ENCODE results near the gene PPP3CA.

The PPP3CA gene

DNA sequence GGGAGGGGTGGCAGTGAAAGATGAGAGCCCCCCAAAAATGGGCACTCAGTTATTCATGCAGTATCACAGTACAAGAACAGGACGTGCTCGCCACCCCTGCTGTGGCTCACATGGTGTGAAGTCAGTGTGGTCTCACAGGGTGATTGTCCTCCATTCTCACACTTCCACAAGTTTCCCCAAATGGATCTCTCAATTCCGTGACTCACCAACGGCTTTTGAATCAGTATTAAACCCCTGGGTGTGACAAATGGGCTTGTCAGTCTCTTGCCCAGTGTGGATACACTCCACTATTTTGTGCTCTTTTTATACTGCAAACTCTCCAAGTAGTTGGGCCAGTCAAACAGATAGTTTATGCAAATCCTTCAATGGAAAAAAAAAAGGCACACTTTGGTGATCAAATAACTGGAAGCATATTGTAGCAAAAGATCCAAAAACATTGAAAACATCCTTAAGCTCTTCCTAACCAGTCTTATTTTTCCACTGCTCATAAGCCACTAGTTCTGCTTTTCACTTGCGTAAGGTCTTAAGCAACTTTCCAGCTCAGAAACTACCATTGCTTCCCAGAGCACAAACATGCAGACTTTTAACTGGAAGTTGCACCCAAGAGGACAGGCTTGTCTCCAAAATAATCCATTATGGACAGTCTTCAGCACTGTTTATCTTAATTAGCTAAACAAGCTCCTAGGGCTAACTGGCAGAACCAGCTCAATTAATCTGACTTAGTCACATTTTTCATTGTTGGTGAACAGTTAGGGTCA is 365.7 kb downstream of the PPP3CA start:
- Histone ChIP-seq H3K9ac (ENCODE audit: low read length) (no peak overlapping the region), H3K36me3 (ENCODE audit: insufficient read depth, low read length) (no peaks in the 10 kb centered on the region), H3K9me3 (ENCODE audit: low read length) (no peaks in the 10 kb centered on the region), H3K27ac (ENCODE audit: low read depth, low read length) (no peak overlapping the region), H3K4me1 (ENCODE audit: insufficient read depth, low read length) (peaks cover 32% of the 10 kb centered on the region), H3K4me3 (ENCODE audit: low read depth in 1 of 2, low read length in 2 of 2) (no peak overlapping the region), H3K27me3 (ENCODE audit: control insufficient read depth in 1 of 2, insufficient read depth in 2 of 2, low read length in 2 of 2) (no peaks in the 10 kb centered on the region)

DNA sequence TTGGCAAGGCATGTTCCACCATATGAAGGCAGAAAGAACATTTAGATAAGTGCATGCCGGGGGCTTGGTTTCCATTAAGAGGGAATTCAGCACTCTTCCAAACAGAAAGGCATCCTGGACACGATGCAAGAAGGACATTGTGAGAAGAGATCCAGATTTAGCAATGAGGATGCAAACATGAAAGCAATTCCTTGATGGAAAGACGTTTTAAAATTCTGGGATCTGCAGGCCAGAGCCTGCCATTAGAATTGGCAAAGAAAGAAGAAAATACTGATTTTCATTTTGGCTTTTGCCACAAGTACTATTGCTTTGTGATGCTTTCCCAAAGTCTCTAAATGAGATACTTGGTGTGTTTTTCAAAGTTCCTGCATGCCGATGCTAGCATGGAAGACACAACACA is 367.6 kb downstream of the PPP3CA start:
- H3K27ac ChIP-seq (ENCODE audit: low read depth, low read length), result no peak overlapping the region
- H3K4me3 ChIP-seq (ENCODE audit: low read depth in 1 of 2, low read length in 2 of 2), result no peak overlapping the region
- H3K36me3 ChIP-seq (ENCODE audit: insufficient read depth, low read length), result no peaks in the 10 kb centered on the region
- no peak overlapping the region for H3K9ac ChIP-seq (ENCODE audit: low read length)
- H3K4me1 ChIP-seq (ENCODE audit: insufficient read depth, low read length), result peaks cover 33% of the 10 kb centered on the region
- no peaks in the 10 kb centered on the region for H3K27me3 ChIP-seq (ENCODE audit: control insufficient read depth in 1 of 2, insufficient read depth in 2 of 2, low read length in 2 of 2)
- H3K9me3 ChIP-seq (ENCODE audit: low read length), result no peaks in the 10 kb centered on the region

DNA sequence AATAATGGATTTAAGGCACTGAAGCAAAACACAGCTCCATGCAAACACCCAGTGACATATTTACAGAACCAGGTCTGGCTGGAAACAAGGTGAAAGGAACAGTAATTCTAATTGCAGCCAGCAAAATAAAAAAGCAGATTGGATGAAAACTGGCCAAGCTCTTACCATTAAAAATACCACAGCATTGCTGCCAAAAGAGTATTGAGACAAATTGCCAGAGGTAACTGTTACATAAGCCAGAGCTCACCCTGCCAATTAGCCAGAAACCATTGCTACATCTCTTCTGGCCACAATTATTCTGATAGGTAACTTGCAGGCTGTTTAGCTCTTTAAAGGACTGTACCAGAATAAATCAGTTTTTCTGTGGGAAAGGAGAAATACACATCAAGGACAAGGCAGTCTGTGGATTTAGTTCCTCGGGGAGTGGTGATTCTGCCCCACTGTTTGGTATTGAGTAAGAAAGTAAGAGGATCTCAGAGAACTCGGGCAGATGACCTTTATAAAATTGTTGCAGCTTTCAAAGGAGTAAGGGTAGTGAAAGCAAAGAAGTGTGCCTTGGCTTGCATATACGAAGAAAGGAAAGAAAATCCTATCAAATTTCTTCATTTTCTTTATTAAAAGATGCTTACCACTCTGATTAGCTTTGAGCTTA is 369.5 kb downstream of the PPP3CA start:
- no peak overlapping the region for H3K4me3 ChIP-seq (ENCODE audit: low read depth in 1 of 2, low read length in 2 of 2)
- H3K27me3 ChIP-seq (ENCODE audit: control insufficient read depth in 1 of 2, insufficient read depth in 2 of 2, low read length in 2 of 2), result no peaks in the 10 kb centered on the region
- H3K27ac ChIP-seq (ENCODE audit: low read depth, low read length), result peak overlapping the region; percentile 17
- H3K9ac ChIP-seq (ENCODE audit: low read length), result no peak overlapping the region
- peaks cover 33% of the 10 kb centered on the region for H3K4me1 ChIP-seq (ENCODE audit: insufficient read depth, low read length)
- no peaks in the 10 kb centered on the region for H3K36me3 ChIP-seq (ENCODE audit: insufficient read depth, low read length)
- no peaks in the 10 kb centered on the region for H3K9me3 ChIP-seq (ENCODE audit: low read length)

DNA sequence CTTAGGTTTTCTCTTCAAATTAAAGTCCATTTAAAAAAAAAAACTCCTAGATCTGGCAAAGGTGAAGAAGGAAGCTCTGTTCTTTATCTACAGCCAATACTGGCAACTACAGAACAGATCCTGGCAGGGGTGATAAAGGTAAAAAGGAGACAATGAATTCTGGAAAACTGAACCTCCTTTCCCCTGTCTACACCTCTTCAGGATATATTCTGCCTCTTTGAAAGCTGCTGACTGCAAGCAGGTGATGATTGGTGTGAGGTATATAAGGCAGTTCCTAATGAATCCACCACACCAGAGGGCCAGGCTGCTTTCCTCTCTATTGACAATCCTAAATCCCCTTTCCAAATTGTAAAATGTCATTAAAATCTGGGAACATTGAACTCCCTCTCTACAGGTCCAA is 370.1 kb downstream of the PPP3CA start:
- H3K27ac ChIP-seq (ENCODE audit: low read depth, low read length), result peak overlapping the region; percentile 10

More for the DNA sequence above, 370.1 kb downstream of the PPP3CA start:
- no peak overlapping the region for H3K9ac ChIP-seq (ENCODE audit: low read length)
- H3K4me3 ChIP-seq (ENCODE audit: low read depth in 1 of 2, low read length in 2 of 2), result no peak overlapping the region
- no peaks in the 10 kb centered on the region for H3K36me3 ChIP-seq (ENCODE audit: insufficient read depth, low read length)
- H3K27me3 ChIP-seq (ENCODE audit: control insufficient read depth in 1 of 2, insufficient read depth in 2 of 2, low read length in 2 of 2), result no peaks in the 10 kb centered on the region
- peaks cover 33% of the 10 kb centered on the region for H3K4me1 ChIP-seq (ENCODE audit: insufficient read depth, low read length)
- no peaks in the 10 kb centered on the region for H3K9me3 ChIP-seq (ENCODE audit: low read length)

Data from muscle layer of colon (tissue), 2 donors.